HG03175 (cell line): ENCODE measurements around the gene EXOC4.
"Not testable (repeated sequence)": the region's sequence is repeated elsewhere in the genome, so short reads cannot be mapped to it uniquely, and the experiment has no call there.

Experiments
- ATAC-seq: cut with Tn5 transposase; IDR thresholded peaks from one replicate; pipeline ENCODE4 v1.9.1; 2021; ENCODE audit warnings: mild to moderate bottlenecking, moderate library complexity; ENCODE audit not compliant: unreplicated experiment

EXOC4 gene

GRCh38 chr7:133310232-133310862 lies 57.5 kb downstream of the EXOC4 start:
- ATAC-seq: no peak

GRCh38 chr7:133313575-133313974 lies 60.7 kb downstream of the EXOC4 start:
- ATAC-seq: no peak

GRCh38 chr7:133314084-133314483 lies 61.2 kb downstream of the EXOC4 start:
- ATAC-seq: no peak

- no peak for ATAC-seq
Observed at GRCh38 chr7:133315332-133316040, 62.6 kb downstream of the EXOC4 start.

- no peak for ATAC-seq
Observed at GRCh38 chr7:133319842-133320241, 67.0 kb downstream of the EXOC4 start.

- no peak for ATAC-seq
Observed at GRCh38 chr7:133320891-133321290, 68.0 kb downstream of the EXOC4 start.

GRCh38 chr7:133321366-133321765 lies 68.5 kb downstream of the EXOC4 start:
- ATAC-seq: not testable (repeated sequence)

- ATAC-seq: not testable (repeated sequence)
Observed at GRCh38 chr7:133326745-133327144, 73.9 kb downstream of the EXOC4 start.

- ATAC-seq: not testable (repeated sequence)
Observed at GRCh38 chr7:133328021-133328420, 75.1 kb downstream of the EXOC4 start.

GRCh38 chr7:133330085-133330484 lies 77.2 kb downstream of the EXOC4 start:
- no peak for ATAC-seq

- no peak for ATAC-seq
Observed at GRCh38 chr7:133331861-133332260, 79.0 kb downstream of the EXOC4 start.

- ATAC-seq: no peak
Observed at GRCh38 chr7:133339772-133340171, 86.9 kb downstream of the EXOC4 start.

- ATAC-seq: no peak
Observed at GRCh38 chr7:133344275-133344674, 91.4 kb downstream of the EXOC4 start.

- no peak for ATAC-seq
Observed at GRCh38 chr7:133345690-133346421, 93.0 kb downstream of the EXOC4 start.

- no peak for ATAC-seq
Observed at GRCh38 chr7:133348250-133348649, 95.4 kb downstream of the EXOC4 start.

GRCh38 chr7:133349101-133349500 lies 96.2 kb downstream of the EXOC4 start:
- ATAC-seq: no peak

GRCh38 chr7:133352430-133352829 lies 99.6 kb downstream of the EXOC4 start:
- ATAC-seq: no peak

- no peak for ATAC-seq
Observed at GRCh38 chr7:133353775-133354174, 100.9 kb downstream of the EXOC4 start.

- no peak for ATAC-seq
Observed at GRCh38 chr7:133354546-133355324, 101.9 kb downstream of the EXOC4 start.

GRCh38 chr7:133355325-133355708 lies 102.4 kb downstream of the EXOC4 start:
- ATAC-seq: no peak

- ATAC-seq: no peak
Observed at GRCh38 chr7:133355822-133356221, 102.9 kb downstream of the EXOC4 start.
